ENCODE measurements around the gene LTB. TPM values are rescaled to one million over a fixed set of nuclear protein-coding genes. Genes with fewer than 3 reads are reported as not detected.

Gene LTB
- total RNA-seq, 1 donor from 2014 or later: 5.4 TPM

- no peak for DNase-seq (ENCODE audit: extremely low spot score in 2 of 2)
- intact Hi-C loops (cut with DNase I): no loop called here
- Histone ChIP-seq H3K27ac (no peak overlapping the region), H3K36me3 (no peaks in the 10 kb centered on the region), H3K9me3 (no peaks in the 10 kb centered on the region), H3K4me3 (no peak overlapping the region), H3K27me3 (no peaks in the 10 kb centered on the region), H3K4me1 (no peaks in the 10 kb centered on the region)
- no peak for TF ChIP-seq POLR2A (IDR thresholded peaks at IDR 0.05)
- TF ChIP-seq, protein P1, sequence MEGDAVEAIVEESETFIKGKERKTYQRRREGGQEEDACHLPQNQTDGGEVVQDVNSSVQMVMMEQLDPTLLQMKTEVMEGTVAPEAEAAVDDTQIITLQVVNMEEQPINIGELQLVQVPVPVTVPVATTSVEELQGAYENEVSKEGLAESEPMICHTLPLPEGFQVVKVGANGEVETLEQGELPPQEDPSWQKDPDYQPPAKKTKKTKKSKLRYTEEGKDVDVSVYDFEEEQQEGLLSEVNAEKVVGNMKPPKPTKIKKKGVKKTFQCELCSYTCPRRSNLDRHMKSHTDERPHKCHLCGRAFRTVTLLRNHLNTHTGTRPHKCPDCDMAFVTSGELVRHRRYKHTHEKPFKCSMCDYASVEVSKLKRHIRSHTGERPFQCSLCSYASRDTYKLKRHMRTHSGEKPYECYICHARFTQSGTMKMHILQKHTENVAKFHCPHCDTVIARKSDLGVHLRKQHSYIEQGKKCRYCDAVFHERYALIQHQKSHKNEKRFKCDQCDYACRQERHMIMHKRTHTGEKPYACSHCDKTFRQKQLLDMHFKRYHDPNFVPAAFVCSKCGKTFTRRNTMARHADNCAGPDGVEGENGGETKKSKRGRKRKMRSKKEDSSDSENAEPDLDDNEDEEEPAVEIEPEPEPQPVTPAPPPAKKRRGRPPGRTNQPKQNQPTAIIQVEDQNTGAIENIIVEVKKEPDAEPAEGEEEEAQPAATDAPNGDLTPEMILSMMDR (IDR thresholded peaks at IDR 0.05): no peak
- TF ChIP-seq POLR2AphosphoS5 (IDR thresholded peaks at IDR 0.05; ENCODE audit: insufficient read depth in 1 of 2, low read depth in 1 of 2): no peak
Measured at GRCh38 chr6:31573239-31574105, 8.8 kb downstream of the LTB start.

DNA sequence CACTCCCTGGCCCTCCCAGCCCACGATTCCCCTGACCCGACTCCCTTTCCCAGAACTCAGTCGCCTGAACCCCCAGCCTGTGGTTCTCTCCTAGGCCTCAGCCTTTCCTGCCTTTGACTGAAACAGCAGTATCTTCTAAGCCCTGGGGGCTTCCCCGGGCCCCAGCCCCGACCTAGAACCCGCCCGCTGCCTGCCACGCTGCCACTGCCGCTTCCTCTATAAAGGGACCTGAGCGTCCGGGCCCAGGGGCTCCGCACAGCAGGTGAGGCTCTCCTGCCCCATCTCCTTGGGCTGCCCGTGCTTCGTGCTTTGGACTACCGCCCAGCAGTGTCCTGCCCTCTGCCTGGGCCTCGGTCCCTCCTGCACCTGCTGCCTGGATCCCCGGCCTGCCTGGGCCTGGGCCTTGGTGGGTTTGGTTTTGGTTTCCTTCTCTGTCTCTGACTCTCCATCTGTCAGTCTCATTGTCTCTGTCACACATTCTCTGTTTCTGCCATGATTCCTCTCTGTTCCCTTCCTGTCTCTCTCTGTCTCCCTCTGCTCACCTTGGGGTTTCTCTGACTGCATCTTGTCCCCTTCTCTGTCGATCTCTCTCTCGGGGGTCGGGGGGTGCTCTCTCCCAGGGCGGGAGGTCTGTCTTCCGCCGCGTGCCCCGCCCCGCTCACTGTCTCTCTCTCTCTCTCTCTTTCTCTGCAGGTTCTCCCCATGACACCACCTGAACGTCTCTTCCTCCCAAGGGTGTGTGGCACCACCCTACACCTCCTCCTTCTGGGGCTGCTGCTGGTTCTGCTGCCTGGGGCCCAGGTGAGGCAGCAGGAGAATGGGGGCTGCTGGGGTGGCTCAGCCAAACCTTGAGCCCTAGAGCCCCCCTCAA is 9.9 kb downstream of the LTB start, which contains the start of gene LTA:
LTA (plus strand) TSS at position 249 of the 871 bp plus-strand sequence; CDS start at position 703, 454 bp downstream.
- Histone ChIP-seq H3K27ac (no peak within 1 kb of the TSS), H3K9me3 (no peaks in the 10 kb centered on the region), H3K27me3 (no peaks in the 10 kb centered on the region), H3K36me3 (no peaks in the 10 kb centered on the region), H3K4me1 (no peaks in the 10 kb centered on the region), H3K4me3 (no peak within 1 kb of the TSS)
- intact Hi-C loops (cut with DNase I): no loop called here
- no peak for DNase-seq (ENCODE audit: extremely low spot score in 2 of 2)
- TF ChIP-seq, protein P1 (IDR thresholded peaks at IDR 0.05): no peak
- TF ChIP-seq POLR2AphosphoS5 (IDR thresholded peaks at IDR 0.05; ENCODE audit: insufficient read depth in 1 of 2, low read depth in 1 of 2): no peak
- TF ChIP-seq POLR2A (IDR thresholded peaks at IDR 0.05): no peak

- Histone ChIP-seq H3K9me3 (no peaks in the 10 kb centered on the region), H3K36me3 (no peaks in the 10 kb centered on the region), H3K4me1 (no peaks in the 10 kb centered on the region), H3K27me3 (no peaks in the 10 kb centered on the region), H3K27ac (no peak overlapping the region), H3K4me3 (no peak overlapping the region)
- no peak for DNase-seq (ENCODE audit: extremely low spot score in 2 of 2)
- intact Hi-C loops (cut with DNase I): no loop called here
- TF ChIP-seq POLR2A (IDR thresholded peaks at IDR 0.05) (no peak), POLR2AphosphoS5 (IDR thresholded peaks at IDR 0.05; ENCODE audit: insufficient read depth in 1 of 2, low read depth in 1 of 2) (no peak)
- TF ChIP-seq, protein P1 (IDR thresholded peaks at IDR 0.05): no peak
Measured at GRCh38 chr6:31569861-31570536, 12.2 kb downstream of the LTB start.

DNA sequence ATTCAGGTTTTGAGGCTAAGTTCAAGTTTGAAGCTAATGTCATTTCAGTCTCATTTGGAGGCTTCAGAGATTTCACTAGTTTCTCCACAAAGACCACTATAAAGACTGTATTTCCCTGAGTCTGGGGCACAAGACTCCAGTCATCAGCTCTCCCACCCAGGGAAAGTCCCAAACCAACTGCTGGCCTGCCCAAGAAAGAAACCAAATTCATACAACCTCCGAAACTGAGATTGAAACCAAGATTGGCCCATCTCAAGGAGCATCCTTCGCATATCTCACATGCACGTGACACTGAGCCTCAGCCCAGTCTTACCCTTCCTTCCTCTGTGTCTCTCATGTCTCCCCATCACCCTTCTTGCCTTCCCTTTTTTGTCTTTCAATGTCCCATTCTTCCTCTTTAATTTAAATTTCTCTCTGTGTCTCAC is 13.7 kb downstream of the LTB start:
- Histone ChIP-seq H3K4me1 (no peaks in the 10 kb centered on the region), H3K36me3 (no peaks in the 10 kb centered on the region), H3K27me3 (no peaks in the 10 kb centered on the region), H3K4me3 (no peak overlapping the region), H3K9me3 (no peaks in the 10 kb centered on the region), H3K27ac (no peak overlapping the region)
- TF ChIP-seq POLR2A (IDR thresholded peaks at IDR 0.05) (no peak), POLR2AphosphoS5 (IDR thresholded peaks at IDR 0.05; ENCODE audit: insufficient read depth in 1 of 2, low read depth in 1 of 2) (no peak)
- TF ChIP-seq, protein P1 (IDR thresholded peaks at IDR 0.05): no peak
- intact Hi-C loops (cut with DNase I): no loop called here
- no peak for DNase-seq (ENCODE audit: extremely low spot score in 2 of 2)

Data from vagina (tissue), 2 donors.